Frontal cortex (tissue), 4 donors: ENCODE data around the gene SP4. TPM values are rescaled to one million over a fixed set of nuclear protein-coding genes. Genes with fewer than 3 reads are reported as not detected.

Source experiments
- DNase-seq, 2 donors: peaks; one replicate each; pipeline ENCODE4 v3.0.0; 2012; ENCODE audit warnings: low spot score in 2 of 2
- FAIRE-seq: peaks from 2 replicates; lab custom pipeline; 2012; peaks lifted over from hg19 to GRCh38; lab: Jason Lieb, UNC
- total RNA-seq: library from RNA; depleted of rRNA; stranded (reverse); fragments of >200 nt; gene quantifications from one replicate; pipeline ENCODE4 v1.2.3, GENCODE V29; 2014
- donor health status: control.
- donor health status: control.
- donor health status: control.

Gene SP4
- total RNA-seq, 1 donor from 2014 or later = 74.6 TPM

DNA sequence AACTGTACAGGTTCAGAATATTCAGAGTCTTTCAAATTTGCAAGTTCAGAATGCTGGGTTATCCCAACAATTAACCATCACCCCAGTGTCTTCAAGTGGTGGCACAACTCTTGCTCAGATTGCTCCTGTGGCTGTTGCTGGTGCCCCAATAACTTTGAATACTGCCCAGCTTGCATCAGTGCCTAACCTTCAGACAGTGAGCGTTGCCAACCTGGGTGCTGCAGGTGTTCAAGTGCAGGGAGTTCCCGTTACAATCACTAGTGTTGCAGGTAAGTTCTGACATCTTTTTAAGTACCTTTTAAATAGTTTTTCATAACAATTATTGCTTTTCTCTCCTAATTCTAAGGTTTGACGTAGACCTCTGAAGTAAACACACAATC lies 2.7 kb downstream of the SP4 start:
- no peak for FAIRE-seq
- DNase-seq = no peak

DNA sequence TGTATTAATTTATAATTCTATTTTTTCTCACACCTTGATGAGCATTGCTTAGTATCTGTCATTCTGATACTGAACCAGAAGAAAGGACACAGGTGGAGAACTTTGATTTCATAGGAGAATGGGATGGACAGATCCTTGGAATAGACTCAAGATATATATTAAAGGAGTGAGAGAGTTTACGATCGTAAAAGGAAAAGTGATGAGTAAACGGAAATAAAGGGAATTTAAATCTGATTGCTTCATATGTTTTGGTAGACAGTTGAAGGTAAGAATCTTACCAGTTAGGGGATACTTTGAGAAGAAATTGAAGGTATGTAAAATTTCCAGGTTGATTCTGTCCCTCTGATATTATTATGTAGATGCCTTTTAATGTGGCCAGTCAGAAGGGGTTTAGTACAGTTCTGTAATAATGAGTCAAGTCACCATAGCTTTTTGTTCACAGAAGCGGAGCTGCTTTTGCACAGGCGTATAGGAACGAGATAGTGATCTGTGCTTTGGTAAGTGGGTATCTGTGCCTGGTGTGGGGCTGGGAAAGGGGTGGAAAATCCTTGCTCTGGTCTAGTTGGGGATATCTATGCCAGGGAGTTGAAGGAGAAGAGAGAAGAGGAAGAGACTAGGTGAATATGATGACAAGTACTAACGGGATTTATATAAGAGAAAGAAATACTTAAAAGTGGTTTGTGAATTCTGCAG lies 15.4 kb downstream of the SP4 start:
- FAIRE-seq = no peak
- no peak for DNase-seq

DNA sequence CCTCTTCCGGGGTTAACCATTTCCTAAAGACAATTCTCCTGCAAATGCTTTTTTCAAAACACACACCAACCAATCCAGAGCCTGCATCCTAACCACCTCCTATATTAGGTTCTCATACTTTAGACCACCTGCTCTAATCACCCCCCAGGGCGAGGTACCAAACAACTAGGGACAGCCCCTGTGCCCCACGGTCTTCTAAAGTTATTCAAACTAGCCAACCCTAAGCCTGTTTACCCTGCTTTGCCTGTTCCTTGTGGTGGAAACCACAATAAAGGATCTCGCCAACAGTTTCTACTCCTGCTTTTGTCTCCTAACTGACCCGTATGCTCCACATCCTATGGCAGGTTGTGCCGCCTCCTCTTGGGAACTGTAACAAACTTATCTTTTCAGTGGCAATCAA lies 21.1 kb downstream of the SP4 start:
- FAIRE-seq (no peak), DNase-seq (no peak)

DNA sequence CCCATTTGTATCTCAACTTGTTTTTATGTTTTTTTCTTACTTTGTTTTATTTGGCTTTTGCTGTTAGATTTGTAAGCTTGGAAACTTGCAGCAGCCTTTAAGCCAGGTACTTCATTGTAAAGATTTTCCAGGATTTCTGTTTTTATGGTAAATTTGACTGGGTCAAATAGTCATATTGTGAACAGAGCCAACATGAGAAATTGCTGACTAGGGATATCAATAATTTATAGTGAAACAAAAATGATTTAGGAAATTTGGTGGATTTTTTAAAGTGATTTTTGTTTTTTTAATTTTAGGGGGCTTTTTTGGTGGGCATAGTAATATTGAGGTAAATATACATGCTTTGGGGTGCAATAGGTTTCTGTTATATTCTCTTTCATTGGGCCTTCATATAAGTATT lies 22.2 kb downstream of the SP4 start:
- no peak for FAIRE-seq
- no peak for DNase-seq

DNA sequence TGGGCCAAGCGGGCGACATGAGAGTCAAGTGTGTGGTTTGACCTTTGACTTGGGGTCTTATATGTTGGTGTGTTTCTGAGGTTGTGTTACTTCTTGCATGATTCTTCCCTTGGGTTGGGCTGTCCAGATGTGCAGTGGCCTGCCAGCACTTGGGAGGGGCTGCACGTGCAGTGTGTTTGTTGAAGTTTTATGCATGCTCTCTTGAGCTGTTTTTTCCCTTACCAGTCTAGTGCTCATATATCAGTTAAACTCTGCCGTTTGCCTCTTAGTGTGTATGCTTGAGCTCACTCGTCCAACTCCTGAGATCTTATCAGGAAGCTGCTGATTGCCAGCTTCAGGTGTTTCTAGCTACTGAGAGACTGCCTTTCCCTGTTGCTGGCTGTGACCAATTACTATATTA lies 23.1 kb downstream of the SP4 start:
- no peak for FAIRE-seq
- DNase-seq = no peak

DNA sequence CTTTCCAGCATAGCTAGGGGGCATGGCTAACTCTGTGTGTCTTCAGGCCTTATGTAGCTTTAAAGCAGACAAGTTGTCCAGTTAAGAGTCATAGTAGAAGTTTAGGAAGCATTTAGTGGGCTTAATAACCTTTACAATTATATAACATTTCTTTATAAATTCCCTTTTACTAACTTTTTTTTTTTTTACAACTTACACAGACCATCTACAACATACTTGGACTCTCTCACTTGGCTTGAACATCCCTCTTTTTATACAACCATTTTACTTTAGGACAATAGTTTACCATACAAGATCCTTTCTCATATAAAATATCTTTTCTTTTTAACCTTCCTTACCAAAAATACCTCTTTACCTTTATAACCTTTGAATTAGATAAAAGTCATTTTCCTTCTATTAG lies 26.3 kb downstream of the SP4 start:
- no peak for FAIRE-seq

DNA sequence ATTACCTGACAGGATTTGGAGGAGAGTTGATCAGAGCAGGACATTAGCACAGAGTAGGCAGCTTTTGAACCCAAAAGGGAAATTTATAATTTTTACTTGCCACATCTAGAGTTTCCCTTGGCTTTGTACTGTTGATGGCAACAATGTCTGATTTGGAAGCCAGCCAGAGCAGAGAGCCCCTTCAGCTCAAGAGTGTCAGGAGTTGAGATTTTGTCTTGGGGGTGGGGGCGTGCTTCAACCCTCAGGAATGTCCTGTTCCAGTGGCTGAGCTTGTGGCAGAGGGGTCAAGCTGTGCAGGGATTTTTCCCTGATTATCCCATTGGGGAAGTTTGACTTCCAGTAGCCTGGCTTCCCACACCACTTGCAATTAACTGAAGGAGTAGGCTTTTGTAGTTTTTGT lies 27.0 kb downstream of the SP4 start:
- no peak for DNase-seq
- no peak for FAIRE-seq

More for the DNA sequence above, 26.3 kb downstream of the SP4 start:
- DNase-seq = no peak

DNA sequence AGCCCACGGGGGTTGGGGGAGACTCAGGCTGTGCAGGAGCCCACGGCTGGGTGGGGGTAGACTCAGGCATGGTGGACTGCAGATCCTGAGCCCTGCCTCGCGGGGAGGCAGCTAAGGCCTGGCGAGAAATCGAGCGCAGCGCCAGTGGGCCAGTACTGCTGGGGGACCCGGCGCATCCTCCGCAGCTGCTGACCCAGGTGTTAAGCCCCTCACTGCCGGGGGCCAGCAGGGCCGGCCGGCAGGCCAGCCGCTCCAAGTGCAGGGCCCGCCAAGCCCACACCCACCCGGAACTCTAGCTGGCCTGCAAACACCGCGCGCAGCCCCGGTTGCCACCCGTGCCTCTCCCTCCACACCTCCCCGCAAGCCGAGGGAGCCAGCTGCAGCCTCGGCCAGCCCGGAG lies 33.4 kb downstream of the SP4 start:
- FAIRE-seq = no peak
- no peak for DNase-seq

DNA sequence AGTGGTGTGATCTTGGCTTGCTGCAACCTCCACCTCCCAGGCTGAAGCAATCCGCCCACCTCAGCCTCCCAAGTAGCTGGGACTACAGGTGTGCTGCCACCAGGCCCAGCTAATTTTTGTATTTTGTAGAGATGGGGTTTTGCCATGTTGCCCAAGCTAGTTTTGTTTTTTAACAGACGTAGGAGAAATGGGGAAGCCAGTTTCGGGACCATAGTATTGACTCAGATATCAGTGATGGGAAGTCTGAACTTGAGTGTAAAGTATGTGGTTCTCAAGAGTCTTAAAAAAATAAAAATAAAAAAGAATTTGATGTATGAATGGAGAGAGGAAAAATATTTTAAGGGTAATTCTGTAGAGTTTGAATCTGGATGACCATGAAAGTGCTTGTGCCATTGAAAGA lies 34.2 kb downstream of the SP4 start:
- DNase-seq (no peak), FAIRE-seq (no peak)

DNA sequence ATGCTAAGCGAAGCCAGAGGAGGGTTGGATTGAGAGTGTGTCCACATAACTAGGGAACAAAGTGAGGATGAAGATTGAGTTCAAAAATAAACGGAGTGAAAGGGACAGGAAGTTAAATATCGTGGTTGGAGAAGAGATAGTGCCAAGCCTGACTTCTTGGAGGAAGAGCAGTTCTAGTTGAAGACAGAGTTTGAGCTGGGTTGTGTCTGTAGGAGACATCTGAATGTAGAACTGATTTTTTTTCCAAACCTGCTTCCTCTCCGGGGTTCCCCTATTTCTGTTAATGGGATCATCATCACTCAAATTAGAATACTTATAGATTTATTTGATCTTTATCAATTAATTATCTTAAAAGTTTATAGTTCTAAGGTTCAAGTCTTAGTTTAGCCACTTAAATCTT lies 35.6 kb downstream of the SP4 start:
- DNase-seq (no peak), FAIRE-seq (no peak)

DNA sequence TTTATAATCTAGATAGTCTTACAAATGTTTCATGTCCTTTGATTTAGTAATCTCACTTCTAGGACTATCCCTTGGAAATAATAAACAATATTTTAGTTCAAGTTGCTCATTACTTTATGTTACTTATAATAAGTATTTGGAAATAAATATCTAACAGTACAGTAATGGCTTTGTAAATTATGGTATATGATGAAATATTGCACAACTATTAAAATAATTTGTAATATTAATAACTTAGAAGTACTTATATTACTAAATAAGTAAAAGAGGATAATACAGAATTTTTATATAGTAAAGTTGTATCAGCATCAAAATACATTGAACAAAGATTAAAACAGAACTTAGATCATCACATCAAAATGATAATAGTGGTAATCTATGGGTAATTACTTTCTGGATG lies 41.1 kb downstream of the SP4 start:
- no peak for FAIRE-seq
- no peak for DNase-seq

DNA sequence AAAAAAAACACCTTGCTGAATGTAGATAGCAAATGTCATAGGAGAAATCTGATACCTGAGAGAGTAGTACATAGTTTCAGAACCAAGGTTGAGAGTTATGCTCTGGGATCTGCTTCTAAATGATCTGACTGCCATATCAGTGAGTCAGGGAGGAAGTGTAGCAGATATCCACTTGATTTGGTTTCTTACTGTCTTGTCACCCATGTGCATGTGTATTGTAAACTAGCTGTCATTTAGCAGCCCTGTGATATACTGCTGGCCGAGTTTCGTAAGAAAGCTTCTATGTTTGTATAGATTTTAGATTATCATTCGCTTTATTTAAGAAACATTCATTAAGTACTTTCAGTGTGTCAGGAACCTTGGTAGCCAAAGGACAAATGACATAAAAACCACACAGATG lies 42.0 kb downstream of the SP4 start:
- no peak for FAIRE-seq
- no peak for DNase-seq

DNA sequence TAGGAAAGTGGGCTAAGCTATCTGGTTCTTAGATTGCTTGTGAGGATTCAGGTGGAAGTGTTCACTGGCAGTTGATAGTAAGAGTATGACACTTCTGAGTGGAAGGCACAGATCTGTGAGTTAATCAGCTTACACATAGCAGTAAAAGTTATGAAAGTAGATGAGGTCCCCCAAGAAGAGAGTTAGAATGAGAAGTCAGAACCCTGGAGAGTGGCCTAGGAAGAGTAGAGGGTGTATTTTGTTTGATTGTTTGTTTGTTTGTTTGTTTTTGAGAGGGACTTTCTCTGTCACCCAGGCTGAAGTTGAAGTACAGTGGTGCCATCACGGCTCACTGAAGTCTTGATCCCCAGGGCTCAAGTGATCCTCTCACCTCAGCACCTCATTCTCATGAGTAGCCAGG lies 44.1 kb downstream of the SP4 start:
- FAIRE-seq = no peak
- no peak for DNase-seq

DNA sequence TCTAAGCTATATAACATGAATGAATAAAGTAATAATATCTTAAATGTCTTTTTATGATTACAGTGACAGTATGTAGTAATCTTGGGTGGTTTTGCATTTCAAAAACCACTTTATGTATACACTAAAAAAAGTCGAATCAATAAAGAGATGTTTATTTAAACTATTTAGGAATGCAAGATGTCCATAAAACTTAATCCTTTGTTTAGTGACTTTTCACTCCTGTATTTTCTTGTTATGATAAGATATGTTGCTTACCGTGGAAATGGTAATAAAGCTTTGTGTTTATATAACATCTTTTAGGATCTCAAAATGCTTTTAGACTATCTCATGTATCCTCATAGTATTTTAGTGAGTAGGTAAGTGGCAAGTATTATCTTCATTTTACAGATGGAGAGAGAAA lies 48.5 kb downstream of the SP4 start:
- DNase-seq = no peak
- no peak for FAIRE-seq

DNA sequence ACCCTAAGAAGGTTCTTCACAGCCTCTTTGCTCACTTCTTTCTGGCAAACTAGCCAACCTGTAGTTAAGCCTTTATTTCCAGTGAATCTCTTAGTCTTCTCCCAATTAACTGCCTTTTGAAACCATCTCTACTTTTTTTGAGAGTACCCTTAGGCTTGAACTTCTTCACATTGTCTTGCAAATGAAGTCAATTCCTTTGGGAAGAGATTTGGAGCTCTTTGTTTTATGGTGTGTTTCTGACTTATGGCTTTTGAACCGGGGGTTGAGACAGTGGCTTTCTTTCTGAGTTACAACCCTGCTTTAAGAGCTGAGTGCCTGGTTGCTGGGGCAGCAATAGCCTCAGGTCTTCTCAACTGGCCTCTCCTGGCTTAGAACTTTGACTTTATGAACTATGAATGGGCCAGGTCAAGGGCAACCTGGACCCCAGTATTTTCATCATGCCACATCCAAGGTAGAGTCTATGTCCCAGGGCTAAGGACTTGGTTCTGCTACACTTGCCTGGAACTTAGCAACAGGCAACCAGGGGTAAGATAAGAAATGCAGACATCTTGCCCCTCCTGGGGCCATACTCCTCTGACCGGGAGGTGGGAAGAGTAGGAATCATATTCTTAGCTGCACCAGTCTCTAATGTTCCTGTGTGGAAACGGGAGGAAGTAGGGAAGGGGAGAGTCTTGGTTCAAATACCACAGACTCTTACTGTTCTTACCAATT lies 53.0 kb downstream of the SP4 start:
- DNase-seq (no peak), FAIRE-seq (no peak)

DNA sequence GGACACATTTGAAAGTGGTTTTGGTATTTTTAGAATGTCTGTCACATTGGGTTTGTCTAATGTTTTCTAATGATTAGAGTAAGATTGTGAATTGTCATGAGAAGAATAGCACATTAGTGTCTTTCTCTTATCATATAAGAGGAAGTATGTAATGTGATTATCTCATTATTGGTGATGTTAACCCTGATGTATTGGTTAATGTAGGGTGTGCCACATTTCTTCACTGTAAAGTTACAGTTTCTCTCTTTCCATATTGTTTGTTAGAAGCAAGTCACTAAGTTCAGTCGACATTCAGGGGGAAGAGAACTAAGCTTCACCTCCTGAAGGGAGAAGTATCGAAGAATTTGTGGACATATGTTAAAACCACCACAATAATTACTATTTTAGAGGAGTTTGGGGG lies 58.6 kb downstream of the SP4 start:
- no peak for FAIRE-seq
- no peak for DNase-seq

DNA sequence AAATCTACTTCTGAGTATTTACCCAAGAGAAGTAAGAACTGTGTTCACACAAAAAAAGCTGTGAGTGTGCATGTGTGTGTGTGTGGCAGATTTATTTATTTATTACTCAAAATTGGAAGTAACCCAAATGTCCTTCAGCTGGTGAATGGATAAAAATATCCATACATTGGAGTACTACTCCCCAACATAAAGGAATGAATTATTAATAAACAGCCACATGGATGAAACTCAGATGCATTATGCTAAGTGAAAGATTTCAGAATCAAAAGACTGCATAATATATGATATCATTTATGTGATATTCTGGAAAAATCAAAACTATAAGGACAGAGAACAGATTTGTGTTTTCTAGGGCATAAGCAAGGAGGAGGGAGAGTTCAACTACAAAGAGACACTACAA lies 67.8 kb downstream of the SP4 start:
- FAIRE-seq = no peak
- DNase-seq = no peak

DNA sequence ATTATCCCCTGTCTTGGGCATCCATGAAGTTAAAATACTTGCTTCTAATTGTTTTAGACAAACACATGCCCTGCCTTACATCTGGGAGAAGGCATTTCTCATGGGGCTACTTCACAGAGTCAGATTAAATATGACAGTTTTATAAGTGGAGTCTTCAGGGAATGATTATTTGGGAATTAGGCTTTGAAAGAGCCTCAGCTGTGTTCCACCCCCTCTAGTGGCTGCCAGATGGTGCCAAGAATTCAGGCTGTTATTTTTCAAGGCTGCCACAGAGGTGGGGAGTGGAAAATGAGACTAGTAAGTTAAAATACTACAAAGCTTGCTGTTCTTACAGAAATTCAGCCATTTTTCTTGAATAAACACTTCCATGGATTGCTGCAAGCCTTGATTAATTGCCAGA lies 69.2 kb downstream of the SP4 start:
- FAIRE-seq (no peak), DNase-seq (no peak)

DNA sequence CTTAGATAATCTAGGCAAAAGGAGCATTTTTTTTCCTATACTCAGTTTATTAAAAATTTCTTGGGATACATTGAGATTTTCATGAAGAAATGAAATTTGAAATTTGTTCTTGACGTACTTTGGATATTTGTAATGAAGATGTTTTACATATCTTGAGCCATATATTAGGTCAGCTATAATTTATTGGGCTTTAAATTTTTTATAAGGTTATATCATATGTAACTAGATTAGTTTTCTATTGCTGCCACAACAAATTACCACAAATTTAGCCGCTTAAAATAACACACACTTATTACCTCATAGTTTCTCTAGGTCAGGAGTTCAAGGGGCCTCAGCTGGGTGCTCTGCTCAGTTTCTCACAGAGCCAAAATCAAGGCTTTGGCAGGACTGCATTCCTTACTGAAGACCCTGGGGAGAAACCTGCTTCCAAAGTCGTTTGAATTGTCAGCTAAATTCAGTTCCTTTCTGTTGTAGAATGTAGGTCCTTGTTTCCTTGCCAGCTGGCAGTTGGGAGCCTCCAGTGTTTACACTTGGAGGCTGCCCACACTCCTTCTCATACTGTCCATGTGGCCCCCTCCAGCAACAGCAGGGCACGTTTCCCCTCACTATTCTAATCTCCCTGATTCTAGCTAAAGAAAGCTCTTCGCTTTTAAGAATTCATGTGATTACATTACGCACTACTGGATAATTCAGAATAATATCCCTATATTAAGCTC lies 72.4 kb downstream of the SP4 start:
- no peak for FAIRE-seq

DNA sequence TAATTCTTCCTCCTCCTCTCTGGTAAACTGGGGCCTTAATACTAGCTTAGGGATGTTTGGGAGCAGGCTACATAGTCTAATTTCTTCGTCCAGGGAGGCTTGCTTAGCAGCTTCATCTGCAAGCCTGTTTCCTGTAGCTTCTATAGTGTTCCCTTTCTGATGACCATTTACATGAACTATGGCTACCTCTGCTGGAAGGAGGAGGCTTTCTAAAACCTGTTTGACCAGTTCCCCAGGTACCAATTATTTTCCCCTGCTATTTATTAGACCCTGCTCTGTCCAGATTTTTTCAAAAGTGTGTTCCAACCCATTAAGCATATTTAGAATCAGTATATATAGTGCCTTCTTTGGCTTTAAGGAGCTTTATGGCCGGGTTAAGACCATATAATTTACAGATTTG lies 76.1 kb downstream of the SP4 start:
- no peak for DNase-seq
- no peak for FAIRE-seq

More for the DNA sequence above, 72.4 kb downstream of the SP4 start:
- DNase-seq = no peak

DNA sequence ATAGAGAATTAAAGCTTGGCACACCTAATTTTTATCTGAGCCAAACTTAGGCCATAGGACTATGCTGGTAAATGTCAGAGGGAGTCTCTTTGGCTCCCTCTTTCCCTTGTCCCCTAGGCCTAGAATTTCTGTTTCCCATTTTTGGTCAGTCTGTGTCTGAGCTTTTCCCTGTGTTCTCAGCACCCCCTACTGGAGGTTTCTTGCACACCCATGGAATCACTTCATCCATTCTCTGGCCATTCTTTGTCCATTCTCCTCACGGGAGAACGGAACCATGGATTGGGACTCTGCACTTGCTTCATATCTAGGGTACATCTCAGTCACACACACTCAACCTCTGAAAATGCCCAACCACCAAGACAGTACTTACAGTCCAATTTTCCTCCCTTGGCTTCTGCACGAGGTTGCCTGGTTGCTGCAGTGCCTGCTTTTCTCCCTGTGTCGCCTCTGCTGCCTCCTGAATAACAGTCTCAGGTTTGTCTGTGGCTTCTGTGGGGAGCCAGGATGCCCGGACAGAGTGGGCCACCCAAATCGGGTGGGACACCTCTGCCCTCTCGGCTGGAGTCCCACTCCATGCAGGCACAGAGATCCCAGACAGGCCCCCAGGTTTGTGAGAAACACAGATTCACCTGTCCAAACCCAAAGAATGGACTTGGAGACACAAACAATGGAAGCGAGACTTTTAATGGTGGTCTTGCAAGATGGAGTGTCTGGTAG lies 79.9 kb downstream of the SP4 start:
- FAIRE-seq (no peak), DNase-seq (peak in 1 of 2 donors; percentile 8)
